Parathyroid adenoma (tissue), 2 donors: ENCODE data around the gene HSPB7.
"Not testable (repeated sequence)": the region's sequence is repeated elsewhere in the genome, so short reads cannot be mapped to it uniquely, and the experiment has no call there.

Experiments used
- H2AFZ ChIP-seq: fragments of 300-600 bp; sonication (generic); one replicate; pipeline ENCODE4 v1.7.0; 2017; ENCODE audit warnings: antibody characterized with exemption, mild to moderate bottlenecking
- H3K27ac ChIP-seq: fragments of 300-600 bp; sonication (generic); one replicate; pipeline ENCODE4 v1.7.0; 2017
- H3K27me3 ChIP-seq: fragments of 300-600 bp; sonication (generic); one replicate; pipeline ENCODE4 v1.7.0; 2017; ENCODE audit warnings: low read length; ENCODE audit not compliant: control insufficient read depth, insufficient read depth
- H3K36me3 ChIP-seq: fragments of 300-600 bp; sonication (generic); one replicate; pipeline ENCODE4 v1.7.0; 2017; ENCODE audit warnings: low read length; ENCODE audit not compliant: control insufficient read depth, insufficient read depth
- H3K4me1 ChIP-seq: fragments of 300-600 bp; sonication (generic); one replicate; pipeline ENCODE4 v1.7.0; 2017; ENCODE audit warnings: control low read depth
- H3K4me2 ChIP-seq: fragments of 300-600 bp; sonication (generic); one replicate; pipeline ENCODE4 v1.7.0; 2017; ENCODE audit warnings: low read length
- H3K4me3 ChIP-seq: fragments of 300-600 bp; sonication (generic); one replicate; pipeline ENCODE4 v1.7.0; 2017; ENCODE audit warnings: low read depth, low read length
- H3K79me2 ChIP-seq: fragments of 300-600 bp; sonication (generic); one replicate; pipeline ENCODE4 v1.7.0; 2017; ENCODE audit warnings: control low read depth
- H3K9ac ChIP-seq: fragments of 300-600 bp; sonication (generic); one replicate; pipeline ENCODE4 v1.7.0; 2017; ENCODE audit warnings: mild to moderate bottlenecking
- H3K9me3 ChIP-seq: fragments of 300-600 bp; sonication (generic); one replicate; pipeline ENCODE4 v1.7.0; 2017; ENCODE audit warnings: low read length; ENCODE audit not compliant: control insufficient read depth
- CTCF ChIP-seq: fragments of 300-600 bp; sonication (generic); IDR thresholded peaks from one replicate; pipeline ENCODE4 v1.7.0; 2017; ENCODE audit warnings: antibody characterized with exemption, mild to moderate bottlenecking
- donor health status: primary hyperparathyroidism.

Gene HSPB7

GRCh38 chr1:15981679-15982078 is 36.2 kb downstream of the HSPB7 start:
- Histone ChIP-seq H3K27me3 (no peaks in the 10 kb centered on the region), H2AFZ (no peak overlapping the region), H3K9ac (no peak overlapping the region), H3K9me3 (no peaks in the 10 kb centered on the region), H3K4me1 (no peaks in the 10 kb centered on the region), H3K36me3 (no peaks in the 10 kb centered on the region), H3K4me3 (no peak overlapping the region), H3K4me2 (no peak overlapping the region), H3K79me2 (no peaks in the 10 kb centered on the region), H3K27ac (no peak overlapping the region)
- no peak for TF ChIP-seq CTCF

GRCh38 chr1:15977947-15978346 is 39.9 kb downstream of the HSPB7 start:
- not testable (repeated sequence) for H2AFZ ChIP-seq, H3K4me3 ChIP-seq, H3K4me2 ChIP-seq, H3K9me3 ChIP-seq, H3K27ac ChIP-seq, H3K27me3 ChIP-seq, H3K36me3 ChIP-seq, H3K4me1 ChIP-seq, H3K9ac ChIP-seq
- H3K79me2 ChIP-seq: peaks cover 11% of the 10 kb centered on the region

GRCh38 chr1:15975805-15976680 is 41.8 kb downstream of the HSPB7 start, which contains the start of gene ZBTB17:
ZBTB17 (minus strand) TSS chr1:15976101; CDS start chr1:15948495, 27,606 bp downstream.
- no peak for TF ChIP-seq CTCF
- Histone ChIP-seq H3K9ac (no peak within 1 kb of the TSS), H3K79me2 (peaks cover 18% of the 10 kb centered on the region), H3K4me1 (no peaks in the 10 kb centered on the region), H3K4me3 (peak within 1 kb of the TSS; percentile 94), H3K36me3 (no peaks in the 10 kb centered on the region), H3K4me2 (peak within 1 kb of the TSS; percentile 91), H3K27me3 (no peaks in the 10 kb centered on the region), H3K9me3 (no peaks in the 10 kb centered on the region), H3K27ac (peak within 1 kb of the TSS; percentile 61), H2AFZ (peak within 1 kb of the TSS; percentile 92)

GRCh38 chr1:15975358-15975804 is 42.5 kb downstream of the HSPB7 start:
- H3K4me1 ChIP-seq: no peaks in the 10 kb centered on the region
- H3K27me3 ChIP-seq: no peaks in the 10 kb centered on the region
- no peak overlapping the region for H3K9ac ChIP-seq
- no peak overlapping the region for H3K27ac ChIP-seq
- peak overlapping the region; percentile 92 for H2AFZ ChIP-seq
- peak overlapping the region; percentile 91 for H3K4me2 ChIP-seq
- H3K9me3 ChIP-seq: no peaks in the 10 kb centered on the region
- peaks cover 20% of the 10 kb centered on the region for H3K79me2 ChIP-seq
- no peak for TF ChIP-seq CTCF
- peak overlapping the region; percentile 94 for H3K4me3 ChIP-seq
- no peaks in the 10 kb centered on the region for H3K36me3 ChIP-seq

- Histone ChIP-seq H3K27me3 (no peaks in the 10 kb centered on the region), H3K4me3 (peak overlapping the region; percentile 94), H3K36me3 (no peaks in the 10 kb centered on the region), H3K79me2 (peaks cover 20% of the 10 kb centered on the region), H3K27ac (no peak overlapping the region), H3K9me3 (no peaks in the 10 kb centered on the region), H3K4me2 (peak overlapping the region; percentile 91), H2AFZ (no peak overlapping the region), H3K9ac (no peak overlapping the region), H3K4me1 (no peaks in the 10 kb centered on the region)
- no peak for TF ChIP-seq CTCF
Measured at GRCh38 chr1:15974855-15975254, 43.0 kb downstream of the HSPB7 start.
